AG04450 (cell line): ENCODE measurements around the gene SLIT1. TPM values are rescaled to one million over a fixed set of nuclear protein-coding genes. Genes with fewer than 3 reads are reported as not detected.

ENCODE experiments used
- CTCF ChIA-PET: fragments of 300-600, 350-600 bp; formaldehyde crosslinking; extraction: SDS; loops from one replicate; lab custom pipeline; 2022; ENCODE audit warnings: antibody characterized with exemption, inconsistent platforms; lab: Charles Lee
- POLR2A ChIA-PET: fragments of 350-600 bp; formaldehyde crosslinking; extraction: SDS; loops from one replicate; lab custom pipeline; 2021; ENCODE audit warnings: antibody characterized with exemption, inconsistent platforms; lab: Yijun Ruan, JAX
- DNase-seq: peaks from one replicate; pipeline ENCODE4 v3.0.0-alpha.2; 2011; ENCODE audit warnings: low read depth, low spot score
- H3K27ac ChIP-seq: one replicate; pipeline ENCODE4 v1.5.1; 2012; ENCODE audit warnings: low read depth, low read length, control low read depth
- H3K27me3 ChIP-seq: one replicate; pipeline ENCODE4 v1.6.0; 2012; ENCODE audit warnings: low read length; ENCODE audit not compliant: control insufficient read depth, insufficient read depth
- H3K4me3 ChIP-seq: 2 replicates; pipeline ENCODE4 v1.5.1; 2011; ENCODE audit warnings: mild to moderate bottlenecking, low read depth, low read length, control low read depth
- H3K9me3 ChIP-seq: 2 replicates; pipeline ENCODE4 v1.5.1; 2012; ENCODE audit warnings: low read length; ENCODE audit not compliant: control insufficient read depth, insufficient read depth
- CTCF ChIP-seq: IDR thresholded peaks from 2 replicates; pipeline ENCODE4 v1.5.1; 2011; ENCODE audit warnings: low read depth, low read length, control low read depth, inconsistent platforms
- polyA plus RNA-seq: library from polyadenylated mRNA; depleted of rRNA; stranded (reverse); fragments of >200 nt; gene quantifications from 2 replicates; pipeline ENCODE4 v1.2.3, GENCODE V29; 2011

SLIT1 gene
- polyA plus RNA-seq, 1 experiment, result 0.01 TPM

GRCh38 chr10:97131181-97131628, 54.6 kb downstream of the SLIT1 start:
- H3K9me3 ChIP-seq, result no peaks in the 10 kb centered on the region
- no peak overlapping the region for H3K27ac ChIP-seq
- H3K27me3 ChIP-seq, result peaks cover 10% of the 10 kb centered on the region
- ChIA-PET CTCF (no interaction called here), POLR2A (no interaction called here)
- H3K4me3 ChIP-seq, result no peak overlapping the region
- no peak for DNase-seq
- TF ChIP-seq CTCF, result no peak

- Histone ChIP-seq H3K27me3 (peaks cover 5% of the 10 kb centered on the region), H3K4me3 (no peak overlapping the region), H3K27ac (no peak overlapping the region), H3K9me3 (no peaks in the 10 kb centered on the region)
- CTCF ChIA-PET, result interaction anchor here (0.6 to 0.9 kb wide), 2 partner anchors 57 to 252 kb away, joined by 4 to 13 read pairs; no protein-coding TSS in a partner anchor
- DNase-seq, result no peak
- no peak for TF ChIP-seq CTCF
- POLR2A ChIA-PET, result no interaction called here
These were observed 56.1 kb downstream of the SLIT1 start for GRCh38 chr10:97129666-97130065.

GRCh38 chr10:97128516-97129154, 57.1 kb downstream of the SLIT1 start:
- ChIA-PET POLR2A (no interaction called here), CTCF (interaction anchor here (0.9 to 1.3 kb wide), 2 partner anchors 56 to 81 kb away, joined by 4 read pairs; no protein-coding TSS in a partner anchor)
- Histone ChIP-seq H3K4me3 (no peak overlapping the region), H3K27ac (no peak overlapping the region), H3K27me3 (peaks cover 11% of the 10 kb centered on the region), H3K9me3 (no peaks in the 10 kb centered on the region)
- no peak for DNase-seq
- no peak for TF ChIP-seq CTCF

- TF ChIP-seq CTCF, result no peak
- Histone ChIP-seq H3K9me3 (no peaks in the 10 kb centered on the region), H3K27ac (no peak overlapping the region), H3K4me3 (no peak overlapping the region), H3K27me3 (peaks cover 12% of the 10 kb centered on the region)
- CTCF ChIA-PET, result interaction anchor here (1.3 kb wide), 1 partner anchor 82 kb away, joined by 4 read pairs; no protein-coding TSS in a partner anchor
- DNase-seq, result no peak
- POLR2A ChIA-PET, result no interaction called here
These were observed 57.7 kb downstream of the SLIT1 start for GRCh38 chr10:97128039-97128492.

- ChIA-PET POLR2A (no interaction called here), CTCF (interaction anchor here (1.0 to 1.3 kb wide), 2 partner anchors 46 to 82 kb away, joined by 3 to 4 read pairs; no protein-coding TSS in a partner anchor)
- TF ChIP-seq CTCF, result no peak
- no peak overlapping the region for H3K4me3 ChIP-seq
- DNase-seq, result no peak
- peaks cover 12% of the 10 kb centered on the region for H3K27me3 ChIP-seq
- no peaks in the 10 kb centered on the region for H3K9me3 ChIP-seq
- H3K27ac ChIP-seq, result no peak overlapping the region
These were observed 58.2 kb downstream of the SLIT1 start for GRCh38 chr10:97127509-97127908.
